ENCODE data around the gene KIF16B. TPM values are rescaled to one million over a fixed set of nuclear protein-coding genes. Genes with fewer than 3 reads are reported as not detected.
"Not testable (repeated sequence)": the region's sequence is repeated elsewhere in the genome, so short reads cannot be mapped to it uniquely, and the experiment has no call there.

KIF16B gene
- total RNA-seq, 4 donors from 2014 or later, result 8.7 to 20.6 (median 16.6) TPM

DNA sequence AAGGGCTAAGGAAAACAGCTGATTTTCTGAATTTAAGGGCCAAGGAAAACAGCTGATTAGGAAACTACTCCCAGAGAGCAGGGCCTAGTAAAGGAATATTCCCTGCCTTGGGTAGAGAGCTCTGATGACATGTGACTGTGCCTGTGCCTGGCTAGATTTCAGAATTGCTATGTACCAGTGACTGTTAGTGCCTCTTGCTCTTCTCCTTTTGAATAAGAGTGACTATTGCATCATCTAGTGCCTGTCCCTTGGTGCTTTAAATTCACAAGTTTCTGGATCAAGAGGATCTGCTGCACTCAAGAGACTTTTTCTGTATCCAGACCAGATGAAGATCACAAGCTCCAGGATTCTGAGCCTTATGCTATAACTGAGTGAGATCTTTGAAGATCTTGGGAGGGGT lies 332.9 kb downstream of the KIF16B start:
- no peaks in the 10 kb centered on the region for H3K4me1 ChIP-seq
- H3K27ac ChIP-seq, result no peak overlapping the region
- no peak for DNase-seq
- H3K27me3 ChIP-seq, result no peaks in the 10 kb centered on the region
- intact Hi-C loops (cut with DNase I; ENCODE audit: low total_unique reads), result no loop called here
- no peak overlapping the region for H3K4me3 ChIP-seq
- no peaks in the 10 kb centered on the region for H3K36me3 ChIP-seq
- H3K9me3 ChIP-seq, result no peaks in the 10 kb centered on the region
- no peak for TF ChIP-seq POLR2A (IDR thresholded peaks at IDR 0.05)
- TF ChIP-seq, protein P1, sequence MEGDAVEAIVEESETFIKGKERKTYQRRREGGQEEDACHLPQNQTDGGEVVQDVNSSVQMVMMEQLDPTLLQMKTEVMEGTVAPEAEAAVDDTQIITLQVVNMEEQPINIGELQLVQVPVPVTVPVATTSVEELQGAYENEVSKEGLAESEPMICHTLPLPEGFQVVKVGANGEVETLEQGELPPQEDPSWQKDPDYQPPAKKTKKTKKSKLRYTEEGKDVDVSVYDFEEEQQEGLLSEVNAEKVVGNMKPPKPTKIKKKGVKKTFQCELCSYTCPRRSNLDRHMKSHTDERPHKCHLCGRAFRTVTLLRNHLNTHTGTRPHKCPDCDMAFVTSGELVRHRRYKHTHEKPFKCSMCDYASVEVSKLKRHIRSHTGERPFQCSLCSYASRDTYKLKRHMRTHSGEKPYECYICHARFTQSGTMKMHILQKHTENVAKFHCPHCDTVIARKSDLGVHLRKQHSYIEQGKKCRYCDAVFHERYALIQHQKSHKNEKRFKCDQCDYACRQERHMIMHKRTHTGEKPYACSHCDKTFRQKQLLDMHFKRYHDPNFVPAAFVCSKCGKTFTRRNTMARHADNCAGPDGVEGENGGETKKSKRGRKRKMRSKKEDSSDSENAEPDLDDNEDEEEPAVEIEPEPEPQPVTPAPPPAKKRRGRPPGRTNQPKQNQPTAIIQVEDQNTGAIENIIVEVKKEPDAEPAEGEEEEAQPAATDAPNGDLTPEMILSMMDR (IDR thresholded peaks at IDR 0.05), result no peak

DNA sequence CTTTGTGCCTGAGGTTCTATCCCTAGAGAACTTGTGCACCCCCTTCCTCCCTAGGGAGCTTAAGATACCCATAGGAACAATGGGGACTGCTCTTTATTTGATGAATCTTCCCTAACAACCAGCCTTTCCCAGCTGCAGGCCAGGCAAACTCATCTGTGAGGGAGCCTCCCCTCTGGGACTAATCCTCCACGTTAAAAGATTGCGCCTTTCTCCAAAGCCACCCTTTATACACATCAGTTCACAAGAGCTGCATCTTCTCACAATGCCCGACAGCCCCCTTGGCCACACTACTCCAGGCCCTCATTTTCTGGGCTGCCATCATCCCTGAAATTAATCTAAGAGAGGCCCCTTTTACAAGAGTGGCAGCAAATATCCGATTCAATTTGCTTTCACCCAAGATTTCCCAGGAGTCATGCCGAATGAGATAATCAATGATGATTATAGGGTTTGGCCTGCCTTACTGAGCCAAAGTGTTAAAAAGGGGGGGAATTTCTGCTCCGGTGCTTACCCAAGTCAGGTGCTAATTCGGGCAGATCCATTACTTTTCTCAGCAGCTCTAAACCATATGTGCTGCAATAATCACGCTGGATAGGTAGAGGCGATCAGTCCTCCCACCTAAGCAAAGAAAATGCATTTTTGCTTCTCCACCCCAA lies 336.5 kb downstream of the KIF16B start:
- H3K27ac ChIP-seq, result no peak overlapping the region
- no peaks in the 10 kb centered on the region for H3K9me3 ChIP-seq
- H3K4me1 ChIP-seq, result no peaks in the 10 kb centered on the region
- H3K36me3 ChIP-seq, result no peaks in the 10 kb centered on the region
- intact Hi-C loops (cut with DNase I; ENCODE audit: low total_unique reads), result no loop called here
- no peak for DNase-seq
- H3K4me3 ChIP-seq, result no peak overlapping the region
- TF ChIP-seq POLR2A (IDR thresholded peaks at IDR 0.05), result no peak
- TF ChIP-seq, protein P1 (IDR thresholded peaks at IDR 0.05), result no peak
- H3K27me3 ChIP-seq, result no peaks in the 10 kb centered on the region

DNA sequence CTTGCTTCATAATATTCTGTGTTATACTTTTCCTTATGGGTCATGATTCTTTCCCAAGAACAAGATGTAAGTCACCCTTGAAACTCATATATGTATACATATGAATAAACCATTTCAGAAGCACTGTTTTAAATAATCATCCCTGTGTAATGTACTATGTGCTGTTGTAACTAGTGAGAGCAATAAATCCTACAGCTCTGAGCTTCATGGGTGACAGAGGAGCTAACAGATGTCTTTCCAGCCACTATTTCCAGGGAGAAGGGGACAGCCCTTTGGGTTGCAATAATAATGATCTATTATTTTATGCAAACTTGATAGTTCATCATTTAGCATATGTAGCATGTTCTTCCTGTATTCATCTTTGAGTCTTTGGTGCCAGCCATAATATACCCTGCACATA lies 342.8 kb downstream of the KIF16B start:
- Histone ChIP-seq H3K9me3 (no peaks in the 10 kb centered on the region), H3K27ac (no peak overlapping the region), H3K27me3 (no peaks in the 10 kb centered on the region), H3K4me1 (no peaks in the 10 kb centered on the region), H3K4me3 (no peak overlapping the region), H3K36me3 (no peaks in the 10 kb centered on the region)
- DNase-seq, result no peak
- TF ChIP-seq, protein P1 (IDR thresholded peaks at IDR 0.05), result no peak
- TF ChIP-seq POLR2A (IDR thresholded peaks at IDR 0.05), result no peak
- intact Hi-C loops (cut with DNase I; ENCODE audit: low total_unique reads), result no loop called here

DNA sequence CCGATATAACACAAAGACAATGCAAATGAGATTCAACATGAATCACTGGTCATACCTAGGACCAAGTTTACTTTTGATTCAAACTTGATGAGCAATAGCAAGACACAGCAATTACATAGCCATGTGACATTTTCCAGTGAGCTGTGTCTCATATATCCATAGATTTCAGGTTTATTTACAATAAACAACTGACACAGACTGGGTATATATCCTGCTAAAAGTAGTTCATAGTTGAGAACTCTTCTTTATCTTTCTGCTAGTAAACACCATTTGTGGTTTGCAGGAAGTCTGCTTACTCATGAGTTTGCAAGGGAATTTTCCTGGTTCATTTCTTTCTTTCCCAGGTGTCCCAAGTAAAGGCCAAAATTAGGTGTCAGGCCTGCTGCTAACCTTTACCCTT lies 343.4 kb downstream of the KIF16B start:
- Histone ChIP-seq H3K4me3 (no peak overlapping the region), H3K4me1 (no peaks in the 10 kb centered on the region), H3K9me3 (no peaks in the 10 kb centered on the region), H3K27me3 (no peaks in the 10 kb centered on the region), H3K36me3 (no peaks in the 10 kb centered on the region), H3K27ac (no peak overlapping the region)
- intact Hi-C loops (cut with DNase I; ENCODE audit: low total_unique reads), result no loop called here
- TF ChIP-seq, protein P1 (IDR thresholded peaks at IDR 0.05), result no peak
- no peak for TF ChIP-seq POLR2A (IDR thresholded peaks at IDR 0.05)
- no peak for DNase-seq

DNA sequence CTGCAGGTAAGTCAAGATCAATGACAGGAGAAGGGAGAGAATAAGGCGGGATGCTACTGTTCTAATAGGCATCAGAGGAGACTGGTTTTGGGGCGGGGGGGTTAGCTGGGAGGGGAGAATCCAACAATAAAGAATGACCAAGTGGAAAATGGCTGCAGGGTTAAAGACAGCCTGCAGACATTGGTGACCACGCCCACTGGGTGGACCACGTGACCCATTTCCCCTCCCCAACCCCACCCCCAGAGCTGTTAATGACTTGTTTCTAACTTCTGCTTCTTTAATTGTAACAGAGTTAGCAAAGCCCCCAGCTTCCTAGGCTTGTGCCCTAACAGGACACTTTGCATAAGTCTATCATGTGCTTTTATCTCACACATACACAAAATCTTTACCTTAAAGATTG lies 344.5 kb downstream of the KIF16B start:
- H3K4me3 ChIP-seq, result no peak overlapping the region
- H3K27me3 ChIP-seq, result no peaks in the 10 kb centered on the region
- no peaks in the 10 kb centered on the region for H3K4me1 ChIP-seq
- intact Hi-C loops (cut with DNase I; ENCODE audit: low total_unique reads), result no loop called here
- H3K9me3 ChIP-seq, result no peaks in the 10 kb centered on the region
- DNase-seq, result no peak
- no peak for TF ChIP-seq POLR2A (IDR thresholded peaks at IDR 0.05)
- TF ChIP-seq, protein P1 (IDR thresholded peaks at IDR 0.05), result no peak
- H3K27ac ChIP-seq, result no peak overlapping the region
- H3K36me3 ChIP-seq, result no peaks in the 10 kb centered on the region

DNA sequence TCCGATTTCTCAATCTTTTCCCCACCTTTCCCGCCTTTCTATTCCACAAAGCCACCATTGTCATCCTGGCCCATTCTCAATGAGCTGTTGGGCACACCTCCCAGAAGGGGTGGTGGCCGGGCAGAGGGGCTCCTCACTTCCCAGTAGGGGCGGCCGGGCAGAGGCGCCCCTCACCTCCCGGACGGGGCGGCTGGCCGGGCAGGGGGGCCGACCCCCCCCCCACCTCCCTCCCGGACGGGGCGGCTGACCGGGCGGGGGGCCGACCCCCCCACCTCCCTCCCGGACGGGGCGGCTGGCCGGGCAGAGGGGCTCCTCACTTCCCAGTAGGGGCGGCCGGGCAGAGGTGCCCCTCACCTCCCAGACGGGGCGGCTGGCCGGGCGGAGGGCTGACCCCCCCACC lies 346.3 kb downstream of the KIF16B start:
- DNase-seq, result peak; percentile 13 to 18
- intact Hi-C loops (cut with DNase I; ENCODE audit: low total_unique reads); H3K4me3 ChIP-seq; H3K4me1 ChIP-seq; H3K9me3 ChIP-seq; H3K27me3 ChIP-seq; H3K36me3 ChIP-seq; H3K27ac ChIP-seq: not testable (repeated sequence)

Data from uterus (tissue), 4 donors.